ENCODE measurements around the gene ESCO1.
"Not testable (repeated sequence)": the region's sequence is repeated elsewhere in the genome, so short reads cannot be mapped to it uniquely, and the experiment has no call there.

Gene ESCO1

DNA sequence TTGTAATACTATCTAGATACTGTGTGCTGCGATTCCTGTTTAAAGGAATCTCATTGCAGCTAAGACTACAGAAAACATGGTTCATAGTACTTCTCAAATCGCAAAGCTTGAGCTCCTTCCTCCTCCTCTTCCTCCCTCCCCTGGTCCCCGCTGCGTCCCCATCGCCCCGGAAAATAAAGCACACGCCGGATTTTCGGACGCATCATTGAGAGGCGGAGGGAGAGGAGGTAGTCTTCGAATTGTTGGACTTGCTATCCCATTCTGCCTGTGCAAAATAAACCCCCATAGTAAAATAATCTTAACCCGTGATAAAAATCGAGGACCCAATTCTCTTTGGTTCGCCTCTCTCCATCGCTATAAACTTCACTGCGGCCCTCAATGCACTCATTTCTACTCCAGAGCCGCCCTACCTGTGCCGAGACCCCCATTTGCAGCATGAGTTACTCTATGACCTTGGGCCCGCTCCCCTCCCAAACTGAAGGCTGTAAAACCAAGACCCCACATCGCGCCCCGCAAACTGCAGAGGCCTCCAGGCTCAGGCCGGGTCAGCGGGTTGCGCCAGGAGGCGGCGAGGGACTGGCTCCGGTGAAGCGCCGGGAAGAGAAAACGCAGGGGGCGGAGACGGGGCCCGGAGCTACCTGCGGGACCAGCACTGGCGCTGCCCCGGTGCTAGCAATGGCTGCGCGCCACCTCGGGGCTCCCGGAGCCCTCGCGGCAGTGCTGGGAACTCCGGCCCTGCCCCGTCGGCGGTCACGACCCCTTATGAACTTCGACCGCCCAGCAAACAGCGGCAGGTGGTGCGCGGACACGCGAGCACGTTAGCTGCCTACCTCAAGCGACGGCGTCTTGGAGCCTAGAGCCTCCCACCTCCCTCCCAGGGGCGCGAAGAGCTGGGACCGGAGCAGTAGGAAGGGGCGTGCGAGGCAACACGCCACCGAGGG lies 649 bp downstream of the ESCO1 start:
- DNase-seq (ENCODE audit: low spot score) = peak; percentile 77
- in situ Hi-C loops (cut with MboI; ENCODE audit: low sequenced_read_pairs, unreplicated experiment) = no loop called here
- TF ChIP-seq, protein P1, sequence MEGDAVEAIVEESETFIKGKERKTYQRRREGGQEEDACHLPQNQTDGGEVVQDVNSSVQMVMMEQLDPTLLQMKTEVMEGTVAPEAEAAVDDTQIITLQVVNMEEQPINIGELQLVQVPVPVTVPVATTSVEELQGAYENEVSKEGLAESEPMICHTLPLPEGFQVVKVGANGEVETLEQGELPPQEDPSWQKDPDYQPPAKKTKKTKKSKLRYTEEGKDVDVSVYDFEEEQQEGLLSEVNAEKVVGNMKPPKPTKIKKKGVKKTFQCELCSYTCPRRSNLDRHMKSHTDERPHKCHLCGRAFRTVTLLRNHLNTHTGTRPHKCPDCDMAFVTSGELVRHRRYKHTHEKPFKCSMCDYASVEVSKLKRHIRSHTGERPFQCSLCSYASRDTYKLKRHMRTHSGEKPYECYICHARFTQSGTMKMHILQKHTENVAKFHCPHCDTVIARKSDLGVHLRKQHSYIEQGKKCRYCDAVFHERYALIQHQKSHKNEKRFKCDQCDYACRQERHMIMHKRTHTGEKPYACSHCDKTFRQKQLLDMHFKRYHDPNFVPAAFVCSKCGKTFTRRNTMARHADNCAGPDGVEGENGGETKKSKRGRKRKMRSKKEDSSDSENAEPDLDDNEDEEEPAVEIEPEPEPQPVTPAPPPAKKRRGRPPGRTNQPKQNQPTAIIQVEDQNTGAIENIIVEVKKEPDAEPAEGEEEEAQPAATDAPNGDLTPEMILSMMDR (IDR thresholded peaks at IDR 0.05; ENCODE audit: borderline replicate concordance, control extremely low read depth, extremely low read depth, insufficient read depth, missing control alignments) = no peak

DNA sequence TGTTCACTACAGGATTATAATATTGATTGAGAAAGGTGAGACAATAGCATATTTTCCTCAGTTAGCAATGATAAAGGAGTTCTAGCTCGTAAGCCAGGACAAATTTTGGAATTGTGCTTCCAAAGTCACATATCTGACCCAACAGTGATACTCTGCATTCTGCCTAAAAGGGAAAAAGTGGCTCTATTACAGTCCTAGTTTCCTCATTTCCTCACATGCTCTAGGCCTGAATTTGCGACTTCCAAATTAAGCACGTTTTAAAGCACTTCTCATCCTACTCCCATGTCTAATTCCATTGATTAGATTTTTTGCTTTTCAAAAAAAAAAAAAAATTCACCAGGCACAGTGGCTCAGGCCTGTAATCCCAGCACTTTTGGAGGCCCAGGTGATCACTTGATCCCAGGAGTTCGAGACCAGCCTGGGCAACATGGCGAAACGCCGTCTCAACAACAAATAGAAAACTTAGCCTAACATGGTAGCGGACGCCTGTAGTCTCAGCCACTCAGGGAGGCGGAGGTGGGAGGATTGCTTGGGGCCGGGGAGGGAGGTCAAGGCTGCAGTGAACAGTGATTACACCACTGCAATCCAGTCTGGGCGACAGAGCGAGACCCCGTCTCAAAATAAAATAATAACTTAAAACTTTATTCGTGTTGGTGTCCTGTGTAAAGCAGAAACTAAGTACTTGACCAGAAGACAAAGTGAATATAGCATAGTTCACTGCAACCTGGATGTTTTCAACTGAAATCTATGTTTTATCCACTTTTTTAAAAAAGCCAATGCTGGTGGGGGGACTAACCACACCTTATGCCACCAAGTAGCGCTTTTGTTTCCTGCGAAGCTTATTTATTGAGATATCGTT lies 1.5 kb downstream of the ESCO1 start:
- TF ChIP-seq, protein P1 (IDR thresholded peaks at IDR 0.05; ENCODE audit: borderline replicate concordance, control extremely low read depth, extremely low read depth, insufficient read depth, missing control alignments) = no peak
- in situ Hi-C loops (cut with MboI; ENCODE audit: low sequenced_read_pairs, unreplicated experiment) = no loop called here
- DNase-seq (ENCODE audit: low spot score) = no peak

DNA sequence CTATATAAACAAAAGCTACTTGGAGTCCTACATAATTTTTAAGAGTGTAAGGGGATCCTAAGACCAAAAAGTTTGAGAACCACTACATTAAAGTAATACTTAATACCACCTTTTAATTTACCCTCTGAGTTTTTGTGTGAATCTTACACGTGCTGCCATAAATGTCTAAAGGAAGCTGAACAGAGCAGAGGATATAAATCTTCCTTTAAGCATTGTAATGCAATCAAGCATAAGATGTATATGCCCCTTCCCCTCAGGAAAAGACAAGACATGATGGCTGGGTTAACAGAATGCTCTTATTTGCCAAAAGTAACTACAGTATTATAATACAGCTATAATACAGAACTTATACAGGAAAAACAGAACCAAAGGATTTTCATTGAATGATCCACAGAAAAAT lies 2.9 kb downstream of the ESCO1 start:
- no peak for DNase-seq (ENCODE audit: low spot score)
- TF ChIP-seq, protein P1 (IDR thresholded peaks at IDR 0.05; ENCODE audit: borderline replicate concordance, control extremely low read depth, extremely low read depth, insufficient read depth, missing control alignments) = no peak
- in situ Hi-C loops (cut with MboI; ENCODE audit: low sequenced_read_pairs, unreplicated experiment) = no loop called here

DNA sequence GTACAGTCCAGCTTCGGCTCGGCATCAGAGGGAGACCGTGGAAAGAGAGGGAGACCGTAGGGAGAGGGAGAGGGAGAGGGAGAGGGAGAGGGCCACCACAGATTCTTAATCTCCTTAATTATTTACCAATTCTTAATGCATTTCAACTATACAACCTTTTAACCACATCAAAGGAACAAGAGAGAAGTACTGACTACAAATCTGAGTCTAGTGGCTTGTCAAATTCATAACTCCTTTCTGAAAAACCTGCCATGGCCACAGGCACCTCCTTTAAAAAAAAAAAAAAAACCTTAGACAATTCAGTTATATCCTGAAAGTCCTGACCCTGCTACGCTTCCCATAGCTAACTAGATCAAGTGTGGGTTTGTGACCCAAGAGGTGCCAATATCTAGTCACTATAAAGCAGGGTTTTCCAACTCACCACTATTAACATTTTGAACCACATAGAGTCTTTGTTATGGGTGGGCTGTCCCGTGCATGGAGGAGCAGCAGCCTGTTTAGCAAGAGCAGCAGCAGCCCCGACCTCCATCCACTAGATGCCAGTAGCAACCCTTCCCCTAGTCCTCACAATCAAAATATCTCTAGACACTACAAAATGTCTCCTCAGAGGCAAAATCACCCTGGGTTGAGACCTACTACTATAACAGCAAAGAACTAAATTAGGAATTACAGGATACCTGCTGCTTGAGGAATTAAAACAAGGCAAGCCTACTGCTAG lies 6.8 kb downstream of the ESCO1 start:
- DNase-seq (ENCODE audit: low spot score) = no peak
- in situ Hi-C loops (cut with MboI; ENCODE audit: low sequenced_read_pairs, unreplicated experiment) = no loop called here
- TF ChIP-seq, protein P1 (IDR thresholded peaks at IDR 0.05; ENCODE audit: borderline replicate concordance, control extremely low read depth, extremely low read depth, insufficient read depth, missing control alignments) = no peak

DNA sequence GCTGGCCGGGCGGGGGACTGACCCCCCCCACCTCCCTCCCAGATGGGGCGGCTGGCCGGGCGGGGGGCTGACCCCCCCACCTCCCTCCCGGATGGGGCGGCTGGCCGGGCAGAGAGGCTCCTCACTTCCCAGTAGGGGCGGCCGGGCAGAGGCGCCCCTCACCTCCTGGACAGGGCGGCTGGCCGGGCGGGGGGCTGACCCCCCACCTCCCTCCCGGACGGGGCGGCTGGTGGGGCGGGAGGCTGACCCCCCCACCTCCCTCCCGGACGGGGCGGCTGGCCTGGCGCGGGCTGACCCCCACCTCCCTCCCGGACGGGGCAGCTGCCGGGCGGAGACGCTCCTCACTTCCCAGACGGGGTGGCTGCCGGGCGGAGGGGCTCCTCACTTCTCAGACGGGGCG lies 8.1 kb downstream of the ESCO1 start:
- DNase-seq (ENCODE audit: low spot score); in situ Hi-C loops (cut with MboI; ENCODE audit: low sequenced_read_pairs, unreplicated experiment): not testable (repeated sequence)

DNA sequence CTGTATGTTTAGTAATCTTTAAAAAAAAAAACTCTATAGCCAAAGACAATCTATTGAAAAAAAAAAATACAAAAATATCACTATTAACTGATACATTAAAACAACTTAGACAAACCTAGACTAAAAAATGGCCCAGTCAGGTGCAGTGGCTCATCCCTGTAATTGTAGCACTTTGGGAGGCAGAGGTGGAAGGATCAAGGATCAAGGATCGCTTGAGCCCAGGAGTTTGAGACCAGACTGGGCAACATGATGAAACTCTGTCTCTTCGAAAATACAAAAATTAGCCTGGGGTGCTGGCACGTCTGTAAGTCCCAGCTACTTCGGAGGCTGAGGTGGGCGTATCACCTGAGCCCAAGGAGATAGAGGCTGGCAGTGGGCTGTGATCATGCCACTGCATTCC lies 16.1 kb downstream of the ESCO1 start:
- DNase-seq (ENCODE audit: low spot score) = no peak
- in situ Hi-C loops (cut with MboI; ENCODE audit: low sequenced_read_pairs, unreplicated experiment) = no loop called here
- TF ChIP-seq, protein P1 (IDR thresholded peaks at IDR 0.05; ENCODE audit: borderline replicate concordance, control extremely low read depth, extremely low read depth, insufficient read depth, missing control alignments) = no peak

All from GM13976 (cell line).